Fibroblast of pulmonary artery (primary cell): ENCODE results near the gene BCKDHB.

Experiments
- DNase-seq: peaks from one replicate; pipeline ENCODE4 v3.0.0-alpha.2; 2010; ENCODE audit warnings: low read depth
- H3K4me3 ChIP-seq: replicated peaks from 2 replicates; pipeline ENCODE4 v1.5.1; 2011; ENCODE audit warnings: low read depth, mild to moderate bottlenecking, control low read depth, low read length, moderate library complexity
- TF ChIP-seq, protein P1 (sequence below): IDR thresholded peaks from 2 replicates; pipeline ENCODE4 v1.5.1; 2011; ENCODE audit warnings: mild to moderate bottlenecking, control low read depth, low read length, inconsistent platforms; ENCODE audit errors: missing control alignments

BCKDHB gene

DNA sequence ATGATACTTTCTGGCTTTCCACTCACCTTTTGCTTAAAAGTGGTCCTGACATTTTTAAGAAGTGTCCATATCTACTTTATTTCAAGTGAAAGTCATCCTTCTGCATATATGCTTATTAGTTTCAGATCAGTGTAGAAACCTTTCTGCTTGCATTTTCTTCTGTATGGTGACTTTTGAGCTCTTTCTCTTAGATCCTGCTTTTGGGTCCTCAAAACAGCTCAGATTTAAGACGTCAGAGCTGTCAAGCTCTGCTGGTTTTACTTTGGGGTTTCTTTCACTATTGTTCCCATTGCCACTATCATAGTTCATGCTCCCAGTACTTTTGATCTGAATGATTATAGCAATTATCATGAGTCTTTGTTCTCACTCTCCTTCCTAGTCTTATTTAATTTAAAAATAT is 41.7 kb downstream of the BCKDHB start:
- DNase-seq: no peak
- TF ChIP-seq, protein P1, sequence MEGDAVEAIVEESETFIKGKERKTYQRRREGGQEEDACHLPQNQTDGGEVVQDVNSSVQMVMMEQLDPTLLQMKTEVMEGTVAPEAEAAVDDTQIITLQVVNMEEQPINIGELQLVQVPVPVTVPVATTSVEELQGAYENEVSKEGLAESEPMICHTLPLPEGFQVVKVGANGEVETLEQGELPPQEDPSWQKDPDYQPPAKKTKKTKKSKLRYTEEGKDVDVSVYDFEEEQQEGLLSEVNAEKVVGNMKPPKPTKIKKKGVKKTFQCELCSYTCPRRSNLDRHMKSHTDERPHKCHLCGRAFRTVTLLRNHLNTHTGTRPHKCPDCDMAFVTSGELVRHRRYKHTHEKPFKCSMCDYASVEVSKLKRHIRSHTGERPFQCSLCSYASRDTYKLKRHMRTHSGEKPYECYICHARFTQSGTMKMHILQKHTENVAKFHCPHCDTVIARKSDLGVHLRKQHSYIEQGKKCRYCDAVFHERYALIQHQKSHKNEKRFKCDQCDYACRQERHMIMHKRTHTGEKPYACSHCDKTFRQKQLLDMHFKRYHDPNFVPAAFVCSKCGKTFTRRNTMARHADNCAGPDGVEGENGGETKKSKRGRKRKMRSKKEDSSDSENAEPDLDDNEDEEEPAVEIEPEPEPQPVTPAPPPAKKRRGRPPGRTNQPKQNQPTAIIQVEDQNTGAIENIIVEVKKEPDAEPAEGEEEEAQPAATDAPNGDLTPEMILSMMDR: no peak
- H3K4me3 ChIP-seq: no peak overlapping the region

DNA sequence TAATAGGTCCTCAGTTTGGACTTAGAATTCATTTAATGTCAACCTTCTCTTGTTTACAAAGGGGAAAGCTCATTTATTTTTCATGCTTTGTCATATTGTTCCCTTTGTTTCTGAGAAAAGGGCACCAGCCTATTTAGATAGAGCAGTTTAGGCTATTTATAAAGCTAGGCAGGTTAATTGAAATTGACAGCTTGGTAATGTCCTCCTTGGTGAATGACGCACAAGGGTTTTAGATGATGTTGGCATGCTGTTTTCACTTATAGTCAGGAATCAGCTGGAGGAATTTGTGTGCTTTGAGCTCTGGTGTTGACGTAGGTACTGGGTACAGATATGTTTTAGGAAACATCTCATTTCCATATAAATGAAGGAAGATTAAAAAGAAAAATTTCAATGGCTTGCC is 45.2 kb downstream of the BCKDHB start:
- H3K4me3 ChIP-seq: no peak overlapping the region
- no peak for DNase-seq
- TF ChIP-seq, protein P1: no peak

DNA sequence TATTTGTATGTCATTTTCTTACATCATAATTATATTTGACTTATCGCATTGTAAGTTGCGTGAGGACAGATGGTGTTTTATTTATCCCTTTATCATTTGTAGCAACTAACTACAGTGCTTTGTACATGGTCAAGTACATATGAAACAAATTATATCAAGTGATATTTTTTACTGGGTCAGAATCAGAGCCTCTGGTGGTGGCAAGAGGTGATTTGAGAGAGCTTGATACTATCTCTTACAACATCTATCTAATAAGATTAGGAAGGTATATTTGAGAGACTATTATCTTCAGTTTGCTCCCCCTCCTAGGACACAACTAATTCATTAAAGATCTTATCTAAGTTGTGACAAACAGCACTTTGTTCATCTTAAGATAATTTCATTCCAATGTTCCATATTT is 47.7 kb downstream of the BCKDHB start:
- H3K4me3 ChIP-seq: no peak overlapping the region
- TF ChIP-seq, protein P1: no peak
- no peak for DNase-seq

DNA sequence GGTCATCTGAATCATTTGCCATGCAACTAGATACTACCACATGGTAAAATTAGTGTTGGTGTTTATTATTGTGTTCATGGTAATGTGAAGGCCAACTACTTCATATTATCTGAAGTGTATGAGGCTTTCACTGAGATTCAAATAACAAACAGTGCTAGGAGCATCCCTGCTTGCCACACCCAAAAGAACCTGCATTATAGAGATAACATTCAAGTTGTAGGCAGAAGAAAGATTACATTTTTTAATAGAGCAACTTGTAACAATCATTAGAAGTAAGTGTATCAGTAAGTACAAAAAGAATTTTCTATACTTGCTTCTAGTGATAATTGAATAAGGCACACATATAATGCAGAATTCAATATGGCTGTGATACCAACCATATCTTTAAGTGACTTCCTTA is 49.8 kb downstream of the BCKDHB start:
- TF ChIP-seq, protein P1: no peak
- no peak for DNase-seq
- no peak overlapping the region for H3K4me3 ChIP-seq

DNA sequence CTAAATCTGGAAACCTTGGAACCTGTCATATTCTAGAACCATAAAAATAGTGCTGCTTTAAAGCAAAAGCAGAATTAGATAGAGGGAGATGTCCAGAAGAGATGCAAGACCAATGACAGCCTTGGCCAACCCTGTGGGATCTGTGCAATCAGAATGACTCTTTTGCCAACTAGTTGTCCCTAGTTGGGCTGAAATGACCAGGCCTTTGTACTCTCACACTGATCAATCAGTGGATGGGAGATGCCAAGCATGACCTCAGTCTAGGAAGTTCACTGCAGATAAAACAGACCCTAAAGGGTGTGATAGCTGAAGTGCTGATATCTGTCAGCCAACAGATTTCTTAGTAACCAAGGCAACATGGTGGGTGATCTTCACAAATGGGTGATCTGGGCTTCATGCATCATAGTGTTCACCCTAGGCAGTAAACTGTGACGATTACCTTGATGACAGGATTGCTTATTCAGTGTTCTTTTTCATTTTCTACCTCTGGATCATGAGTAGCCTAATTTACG is 52.1 kb downstream of the BCKDHB start:
- no peak for DNase-seq
- H3K4me3 ChIP-seq: no peak overlapping the region
- TF ChIP-seq, protein P1: no peak

DNA sequence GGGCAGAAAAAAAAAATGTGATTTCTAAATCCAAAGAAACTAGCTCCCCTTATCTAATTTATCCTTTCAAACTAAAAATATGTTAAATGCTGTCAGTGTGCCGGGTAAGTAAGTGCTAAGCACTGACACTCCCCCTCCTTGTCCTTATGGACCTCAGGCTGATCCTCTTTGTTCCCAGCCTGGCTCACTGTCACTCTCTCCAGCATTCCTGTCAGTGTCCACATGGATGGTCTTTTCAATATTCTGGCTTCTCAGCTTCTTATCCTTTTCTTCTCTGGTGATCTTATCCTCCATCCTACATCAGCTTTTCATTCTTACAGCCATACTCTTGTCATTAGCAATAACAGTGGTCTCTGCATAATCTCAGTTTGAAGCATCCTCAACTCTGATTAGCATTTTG is 55.0 kb downstream of the BCKDHB start:
- no peak for DNase-seq
- TF ChIP-seq, protein P1: no peak
- H3K4me3 ChIP-seq: no peak overlapping the region

DNA sequence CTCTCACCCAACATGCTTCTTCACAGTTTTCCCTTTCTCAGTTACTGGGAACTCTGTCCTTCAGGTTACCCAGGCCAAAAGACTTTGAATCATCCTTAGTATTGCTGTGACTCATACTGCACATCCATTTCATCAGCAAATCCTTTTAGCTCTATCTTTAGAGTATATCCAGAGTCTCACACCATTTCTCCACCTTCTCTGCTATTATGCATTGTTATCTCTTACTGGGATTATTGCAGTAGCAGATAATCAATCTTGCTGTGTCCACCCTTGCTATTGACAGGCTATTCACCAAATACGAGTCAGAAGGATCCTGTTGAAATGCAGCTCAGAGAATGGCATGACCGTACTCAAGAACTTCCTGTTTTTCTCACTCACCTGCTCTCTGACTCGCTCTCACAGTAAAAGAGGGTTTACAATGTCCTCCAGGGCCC is 57.3 kb downstream of the BCKDHB start:
- DNase-seq: peak; percentile 59
- no peak overlapping the region for H3K4me3 ChIP-seq
- TF ChIP-seq, protein P1: no peak
